Spleen (tissue), 11 donors: ENCODE measurements around the gene ANKK1. TPM values are rescaled to one million over a fixed set of nuclear protein-coding genes. Genes with fewer than 3 reads are reported as not detected.

Source experiments
- DNase-seq: peaks from one replicate; pipeline ENCODE4 v3.0.0-alpha.2; 2020
- H3K27ac ChIP-seq, 8 donors: fragments of 200-600 bp; sonication (generic) in 7 of 8; 1 replicate in 4 of 8; 2 replicates in 4 of 8; pipeline versions ENCODE4 v1.5.0 to v1.8.0; 2016 to 2021; ENCODE audit warnings: inconsistent platforms in 4 of 8, mild to moderate bottlenecking in 4 of 8, moderate library complexity in 1 of 8
- H3K27me3 ChIP-seq, 7 donors: fragments of 200-600 bp; sonication (generic) in 6 of 7; replicated peaks in 1 of 7; 1 replicate in 4 of 7; 2 replicates in 3 of 7; pipeline versions ENCODE4 v1.5.0 to v1.8.0; 2016 to 2021; ENCODE audit warnings: inconsistent platforms in 3 of 7, mild to moderate bottlenecking in 1 of 7
- H3K36me3 ChIP-seq, 6 donors: fragments of 200-600 bp; sonication (generic) in 5 of 6; 1 replicate in 4 of 6; 2 replicates in 2 of 6; pipeline versions ENCODE4 v1.5.0 to v1.8.0; 2016 to 2021; ENCODE audit warnings: inconsistent platforms in 2 of 6
- H3K4me1 ChIP-seq, 6 donors: fragments of 200-600 bp; sonication (generic) in 5 of 6; 1 replicate in 3 of 6; 2 replicates in 3 of 6; pipeline versions ENCODE4 v1.5.0 to v1.8.0; 2016 to 2021; ENCODE audit warnings: inconsistent platforms in 3 of 6
- H3K4me3 ChIP-seq, 8 donors: fragments of 200-600 bp; sonication (generic) in 7 of 8; 1 replicate in 4 of 8; 2 replicates in 4 of 8; pipeline versions ENCODE4 v1.5.0 to v1.8.0; 2016 to 2021; ENCODE audit warnings: inconsistent platforms in 4 of 8, mild to moderate bottlenecking in 4 of 8, moderate library complexity in 2 of 8
- H3K9me3 ChIP-seq, 8 donors: fragments of 200-600 bp; sonication (generic) in 7 of 8; 1 replicate in 4 of 8; 2 replicates in 4 of 8; pipeline versions ENCODE4 v1.5.0 to v1.8.0; 2016 to 2021; ENCODE audit warnings: inconsistent platforms in 4 of 8
- POLR2A ChIP-seq, 3 donors: fragments of 450-650 bp; IDR thresholded peaks; one replicate each; pipeline ENCODE4 v1.5.1; 2017; ENCODE audit warnings: antibody characterized with exemption in 3 of 3, mild to moderate bottlenecking in 1 of 3
- POLR2AphosphoS5 ChIP-seq, 3 donors: sonication (generic); formaldehyde crosslinking; IDR thresholded peaks; one replicate each; pipeline ENCODE4 v1.5.1; 2017; ENCODE audit warnings: antibody characterized with exemption in 3 of 3
- WGBS, 5 donors: extraction: QIAGEN DNeasy Blood & Tissue Kit in 3 of 5; methylation state at CpG; one replicate each; pipeline versions ENCODE4 v1.1.5 to v1.1.7; 2013 to 2018; 5-methylcytosine and 5-hydroxymethylcytosine counted together
- intact Hi-C: fragments of 100-400 bp; cut with DNase I; formaldehyde crosslinking; loops from one replicate; pipeline ENCODE4 v1.15.0; 2023; ENCODE audit warnings: low total_unique reads
- polyA plus RNA-seq, 3 donors: library from polyadenylated mRNA; stranded (reverse); fragments of 200-250 nt; gene quantifications; one replicate each; pipeline ENCODE4 v1.2.1, GENCODE V29; 2013
- total RNA-seq, 7 donors: library from RNA; depleted of rRNA in 3 of 7; stranded (reverse); fragments of >200 nt in 3 of 7; fragmentation: NEBNext Ultra II Directional in 4 of 7; extraction: Animal tissue kit (Norgen Biotek cat#: 25700) in 4 of 7; gene quantifications; one replicate each; pipeline versions ENCODE4 v1.1.0 to v1.2.1, GENCODE V29; 2016 to 2021
- TF ChIP-seq, protein P1 (sequence below), 11 experiments: fragments of 200-600 bp in 7 of 11; fragments of 450-650 bp in 4 of 11; sonication (generic) in 4 of 11; IDR thresholded peaks in 8 of 11; conservative IDR thresholded peaks in 3 of 11; 1 replicate in 7 of 11; 2 replicates in 4 of 11; pipeline versions ENCODE4 v1.4.0 to v1.8.0; 2016 to 2021; ENCODE audit warnings: antibody characterized with exemption in 11 of 11, inconsistent platforms in 4 of 11, mild to moderate bottlenecking in 1 of 11
- donor health status: healthy with polysubstance abuse.
- donor health status: DM: no; HTN: no; CAD: no; lungs with moderate emphysema.
- donor health status: DM: no; HTN: no; CAD: no.
- donor health status: Bipolar disorder and iron deficiency.
- donor health status: healthy.
- donor health status: DM: no; HTN: no; CAD: no.
- donor health status: DM: yes; HTN: yes; CAD: no.

The ANKK1 gene
- total and polyA plus RNA-seq, 10 donors = 0.26 to 2.0 (median 0.65) TPM

DNA sequence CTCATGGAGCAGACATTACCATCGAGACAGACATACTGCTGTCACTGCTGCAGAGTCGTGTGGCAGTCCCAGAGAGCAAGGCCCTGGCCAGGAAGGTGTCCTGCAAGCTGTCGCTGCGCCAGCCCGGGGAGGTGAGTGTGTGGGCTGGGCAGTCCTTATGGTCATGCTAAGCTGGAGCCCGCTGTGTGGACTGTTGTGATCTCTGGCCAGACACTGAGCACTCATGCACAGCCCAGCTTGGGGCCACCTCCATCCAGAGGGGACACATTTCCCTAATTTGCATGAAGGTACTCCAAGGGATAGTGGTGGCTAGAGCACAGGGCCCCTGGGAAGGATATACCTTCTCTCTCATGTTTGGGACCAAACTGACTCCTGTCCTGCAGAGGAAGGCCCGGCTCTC, 9.6 kb downstream of the ANKK1 start:
- intact Hi-C loops = no loop called here
- no peak overlapping the region for H3K4me3 ChIP-seq
- H3K9me3 ChIP-seq = no peaks in the 10 kb centered on the region
- peak; percentile 67 for DNase-seq
- peaks cover 0 to 13% (median 0%) of the 10 kb centered on the region in 6 donors for H3K4me1 ChIP-seq
- TF ChIP-seq, protein P1, sequence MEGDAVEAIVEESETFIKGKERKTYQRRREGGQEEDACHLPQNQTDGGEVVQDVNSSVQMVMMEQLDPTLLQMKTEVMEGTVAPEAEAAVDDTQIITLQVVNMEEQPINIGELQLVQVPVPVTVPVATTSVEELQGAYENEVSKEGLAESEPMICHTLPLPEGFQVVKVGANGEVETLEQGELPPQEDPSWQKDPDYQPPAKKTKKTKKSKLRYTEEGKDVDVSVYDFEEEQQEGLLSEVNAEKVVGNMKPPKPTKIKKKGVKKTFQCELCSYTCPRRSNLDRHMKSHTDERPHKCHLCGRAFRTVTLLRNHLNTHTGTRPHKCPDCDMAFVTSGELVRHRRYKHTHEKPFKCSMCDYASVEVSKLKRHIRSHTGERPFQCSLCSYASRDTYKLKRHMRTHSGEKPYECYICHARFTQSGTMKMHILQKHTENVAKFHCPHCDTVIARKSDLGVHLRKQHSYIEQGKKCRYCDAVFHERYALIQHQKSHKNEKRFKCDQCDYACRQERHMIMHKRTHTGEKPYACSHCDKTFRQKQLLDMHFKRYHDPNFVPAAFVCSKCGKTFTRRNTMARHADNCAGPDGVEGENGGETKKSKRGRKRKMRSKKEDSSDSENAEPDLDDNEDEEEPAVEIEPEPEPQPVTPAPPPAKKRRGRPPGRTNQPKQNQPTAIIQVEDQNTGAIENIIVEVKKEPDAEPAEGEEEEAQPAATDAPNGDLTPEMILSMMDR (IDR thresholded peaks at IDR 0.05 in 8 of 11, conservative IDR thresholded peaks at IDR 0.05 in 3 of 11) = no peak
- TF ChIP-seq POLR2AphosphoS5 (IDR thresholded peaks at IDR 0.05) = no peak
- TF ChIP-seq POLR2A (IDR thresholded peaks at IDR 0.05) = no peak
- 66 to 82% (median 79%) methylated on average over 6 to 7 of the region's 7 CpGs for WGBS, 5 donors
- H3K36me3 ChIP-seq = no peaks in the 10 kb centered on the region
- H3K27me3 ChIP-seq = no peaks in the 10 kb centered on the region
- H3K27ac ChIP-seq = no peak overlapping the region

DNA sequence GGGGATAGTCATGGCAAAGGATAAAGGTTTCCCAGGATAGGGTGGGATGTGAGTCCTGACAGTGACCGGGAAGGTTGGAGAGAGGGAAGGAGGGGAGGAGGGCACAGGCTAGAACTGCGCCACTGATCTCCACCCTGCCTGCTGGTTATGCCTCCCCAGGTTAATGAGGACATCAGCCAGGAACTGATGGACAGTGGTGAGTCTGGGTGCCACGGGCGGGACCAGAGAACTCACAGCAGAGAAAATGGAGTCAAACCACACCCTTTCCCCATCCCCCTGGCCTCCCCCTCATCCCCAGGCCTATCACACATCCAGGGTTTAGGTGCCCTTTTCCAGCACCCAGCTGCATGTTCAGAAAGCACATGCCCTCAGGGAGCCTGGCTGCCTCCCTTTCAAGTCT, 10.2 kb downstream of the ANKK1 start:
- H3K27ac ChIP-seq = no peak overlapping the region
- intact Hi-C loops = no loop called here
- 67 to 100% (median 79%) methylated on average over 2 to 4 of the region's 4 CpGs for WGBS, 5 donors
- H3K27me3 ChIP-seq = no peaks in the 10 kb centered on the region
- DNase-seq = no peak
- TF ChIP-seq, protein P1 (IDR thresholded peaks at IDR 0.05 in 8 of 11, conservative IDR thresholded peaks at IDR 0.05 in 3 of 11) = no peak
- TF ChIP-seq POLR2A (IDR thresholded peaks at IDR 0.05) (no peak), POLR2AphosphoS5 (IDR thresholded peaks at IDR 0.05) (no peak)
- H3K4me1 ChIP-seq = peaks cover 0 to 13% (median 0%) of the 10 kb centered on the region in 6 donors
- no peaks in the 10 kb centered on the region for H3K36me3 ChIP-seq
- no peaks in the 10 kb centered on the region for H3K9me3 ChIP-seq
- H3K4me3 ChIP-seq = no peak overlapping the region

- Histone ChIP-seq H3K36me3 (no peaks in the 10 kb centered on the region), H3K4me3 (no peak overlapping the region), H3K27me3 (no peaks in the 10 kb centered on the region), H3K9me3 (no peaks in the 10 kb centered on the region), H3K4me1 (peaks cover 0 to 13% (median 0%) of the 10 kb centered on the region in 6 donors), H3K27ac (no peak overlapping the region)
- DNase-seq = peak; percentile 68
- intact Hi-C loops = no loop called here
- TF ChIP-seq POLR2AphosphoS5 (IDR thresholded peaks at IDR 0.05) (no peak), POLR2A (IDR thresholded peaks at IDR 0.05) (no peak)
- TF ChIP-seq, protein P1 (IDR thresholded peaks at IDR 0.05 in 8 of 11, conservative IDR thresholded peaks at IDR 0.05 in 3 of 11) = no peak
- WGBS, 5 donors = 82 to 88% (median 82%) methylated on average over 19 to 24 of the region's 24 CpGs
These were observed 11.3 kb downstream of the ANKK1 start for GRCh38 chr11:113398669-113399430.

DNA sequence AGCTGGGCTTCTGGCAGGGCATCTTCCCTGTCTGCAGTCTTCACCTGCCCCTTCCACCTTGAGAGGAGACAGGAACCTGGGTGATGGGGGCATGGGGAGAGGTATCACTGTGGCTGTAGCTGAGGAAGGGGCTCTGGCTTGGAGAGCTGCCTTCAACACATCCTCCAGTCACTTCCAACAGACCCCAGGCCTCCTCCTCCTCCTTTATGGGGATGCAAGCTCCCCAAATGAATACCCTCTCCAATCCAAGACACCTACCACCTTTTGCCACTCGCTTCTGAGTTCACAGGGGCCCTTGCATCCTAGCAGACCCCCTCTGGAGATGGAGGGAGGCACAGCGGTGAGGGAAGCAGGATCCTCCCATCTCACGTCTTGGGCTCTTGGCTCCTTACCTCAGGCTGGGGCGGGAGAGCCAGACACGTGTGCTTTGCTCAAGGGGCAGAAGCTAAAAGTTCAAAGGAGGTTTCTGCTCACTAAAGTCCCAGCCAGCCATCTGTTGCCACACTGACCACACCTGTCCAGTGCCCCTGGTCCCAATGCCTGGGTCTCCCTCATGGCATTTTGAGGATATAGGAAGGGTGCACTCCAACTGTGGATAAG, 13.2 kb downstream of the ANKK1 start:
- intact Hi-C loops = no loop called here
- 57 to 83% (median 71%) methylated on average over 4 to 5 of the region's 5 CpGs for WGBS, 5 donors
- H3K4me3 ChIP-seq = no peak overlapping the region
- H3K4me1 ChIP-seq = peaks cover 0 to 13% (median 0%) of the 10 kb centered on the region in 6 donors
- no peaks in the 10 kb centered on the region for H3K9me3 ChIP-seq
- TF ChIP-seq, protein P1 (IDR thresholded peaks at IDR 0.05 in 8 of 11, conservative IDR thresholded peaks at IDR 0.05 in 3 of 11) = no peak
- no peak for TF ChIP-seq POLR2A (IDR thresholded peaks at IDR 0.05)
- no peak for TF ChIP-seq POLR2AphosphoS5 (IDR thresholded peaks at IDR 0.05)
- no peaks in the 10 kb centered on the region for H3K27me3 ChIP-seq
- H3K36me3 ChIP-seq = no peaks in the 10 kb centered on the region
- H3K27ac ChIP-seq = no peak overlapping the region
- no peak for DNase-seq
